Liver (tissue), 9 donors: ENCODE results near the gene COPS8. TPM values are rescaled to one million over a fixed set of nuclear protein-coding genes. Genes with fewer than 3 reads are reported as not detected.

Experiments
- DNase-seq: peaks from one replicate; pipeline ENCODE4 v3.0.0-alpha.2; 2017; ENCODE audit warnings: low spot score
- H3K27ac ChIP-seq, 2 donors: one replicate each; pipeline ENCODE4 v1.7.0; 2013; ENCODE audit warnings: inconsistent platforms in 2 of 2, low read length in 2 of 2, control low read depth in 1 of 2, low read depth in 1 of 2, mild to moderate bottlenecking in 1 of 2
- H3K27me3 ChIP-seq, 4 donors: one replicate each; pipeline versions ENCODE4 v1.6.1 to v1.7.0; 2013; ENCODE audit warnings: low read length in 3 of 4, inconsistent platforms in 1 of 4, mild to moderate bottlenecking in 1 of 4, moderate library complexity in 1 of 4; ENCODE audit not compliant: control insufficient read depth in 4 of 4, insufficient read depth in 4 of 4
- H3K36me3 ChIP-seq, 4 donors: one replicate each; pipeline versions ENCODE4 v1.6.1 to v1.7.0; 2013; ENCODE audit warnings: low read length in 3 of 4, mild to moderate bottlenecking in 3 of 4, low read depth in 1 of 4, moderate library complexity in 1 of 4; ENCODE audit not compliant: control insufficient read depth in 4 of 4, insufficient read depth in 3 of 4
- H3K4me1 ChIP-seq, 4 donors: one replicate each; pipeline versions ENCODE4 v1.6.1 to v1.7.0; 2013; ENCODE audit warnings: low read length in 3 of 4, mild to moderate bottlenecking in 3 of 4, moderate library complexity in 1 of 4; ENCODE audit not compliant: control insufficient read depth in 4 of 4, insufficient read depth in 4 of 4
- H3K4me3 ChIP-seq, 3 donors: one replicate each; pipeline versions ENCODE4 v1.6.1 to v1.7.0; 2013; ENCODE audit warnings: low read length in 3 of 3, control low read depth in 1 of 3, low read depth in 1 of 3, mild to moderate bottlenecking in 1 of 3
- H3K9ac ChIP-seq, 2 donors: one replicate each; pipeline ENCODE4 v1.7.0; 2013; ENCODE audit warnings: low read length in 2 of 2, mild to moderate bottlenecking in 2 of 2, moderate library complexity in 2 of 2, control low read depth in 1 of 2, low read depth in 1 of 2
- H3K9me3 ChIP-seq, 4 donors: one replicate each; pipeline versions ENCODE4 v1.6.1 to v1.7.0; 2013; ENCODE audit warnings: low read length in 3 of 4; ENCODE audit not compliant: control insufficient read depth in 4 of 4
- CTCF ChIP-seq: fragments of 150-350 bp; IDR thresholded peaks from 2 replicates; pipeline ENCODE4 v1.5.1; 2017; ENCODE audit warnings: improper control_type of control experiment, low read depth, low read length; ENCODE audit not compliant: missing input control
- EGR1 ChIP-seq, 2 donors: IDR thresholded peaks; 2 replicates each; pipeline ENCODE4 v1.6.1; 2016 to 2018; ENCODE audit warnings: antibody characterized with exemption in 2 of 2, low read depth in 2 of 2
- FOXA1 ChIP-seq: IDR thresholded peaks from 2 replicates; pipeline ENCODE4 v1.6.1; 2016; ENCODE audit warnings: antibody characterized with exemption
- FOXA2 ChIP-seq: IDR thresholded peaks from 2 replicates; pipeline ENCODE4 v1.6.1; 2016; ENCODE audit warnings: antibody characterized with exemption
- GABPA ChIP-seq, 2 donors: IDR thresholded peaks in 1 of 2; conservative IDR thresholded peaks in 1 of 2; 2 replicates each; pipeline ENCODE4 v1.6.1; 2016; ENCODE audit warnings: antibody characterized with exemption in 2 of 2, mild to moderate bottlenecking in 1 of 2, moderate library complexity in 1 of 2
- HNF4A ChIP-seq, 2 donors: conservative IDR thresholded peaks; 2 replicates each; pipeline ENCODE4 v1.6.1; 2016; ENCODE audit warnings: antibody characterized with exemption in 2 of 2, mild to moderate bottlenecking in 2 of 2
- HNF4G ChIP-seq: IDR thresholded peaks from 2 replicates; pipeline ENCODE4 v1.6.1; 2016; ENCODE audit warnings: antibody characterized with exemption
- JUND ChIP-seq, 2 donors: IDR thresholded peaks; 2 replicates each; pipeline ENCODE4 v1.6.1; 2016; ENCODE audit warnings: antibody characterized with exemption in 2 of 2
- MAX ChIP-seq: IDR thresholded peaks from 2 replicates; pipeline ENCODE4 v1.6.1; 2016; ENCODE audit warnings: antibody characterized with exemption
- NR2F2 ChIP-seq: IDR thresholded peaks from 2 replicates; pipeline ENCODE4 v1.6.1; 2016; ENCODE audit warnings: antibody characterized with exemption
- RAD21 ChIP-seq, 2 donors: IDR thresholded peaks; 2 replicates each; pipeline ENCODE4 v1.6.1; 2016; ENCODE audit warnings: antibody characterized with exemption in 2 of 2, mild to moderate bottlenecking in 2 of 2
- REST ChIP-seq: IDR thresholded peaks from 2 replicates; pipeline ENCODE4 v1.6.1; 2016; ENCODE audit warnings: antibody characterized with exemption, mild to moderate bottlenecking
- SP1 ChIP-seq: IDR thresholded peaks from 2 replicates; pipeline ENCODE4 v1.6.1; 2018; ENCODE audit warnings: antibody characterized with exemption, mild to moderate bottlenecking
- YY1 ChIP-seq: IDR thresholded peaks from 2 replicates; pipeline ENCODE4 v1.6.1; 2016; ENCODE audit warnings: antibody characterized with exemption, mild to moderate bottlenecking
- ZBTB33 ChIP-seq: IDR thresholded peaks from 2 replicates; pipeline ENCODE4 v1.6.1; 2016; ENCODE audit warnings: antibody characterized with exemption
- WGBS: extraction: QIAGEN DNeasy Blood & Tissue Kit; methylation state at CpG from one replicate; pipeline ENCODE4 v1.1.7; 2013; 5-methylcytosine and 5-hydroxymethylcytosine counted together
- polyA plus RNA-seq, 2 donors: library from polyadenylated mRNA; stranded (reverse) in 1 of 2; unstranded in 1 of 2; fragments of 200-250 nt in 1 of 2; fragments of >200 nt in 1 of 2; fragmentation: Nextera tagmentation in 1 of 2; extraction: Ambion mirVana in 1 of 2; gene quantifications; one replicate each; pipeline versions ENCODE4 v1.2.1 to v1.2.3, GENCODE V29; 2013 to 2015
- total RNA-seq, 2 donors: library from RNA; depleted of rRNA; stranded (reverse); fragments of >200 nt; gene quantifications; one replicate each; pipeline ENCODE4 v1.2.3, GENCODE V29; 2014
- donor health status: healthy.
- donor health status: healthy.
- donor health status: healthy.
- donor health status: healthy.
- donor health status: healthy.

Gene COPS8
- total and polyA plus RNA-seq, 4 donors: 19.1 to 32.9 (median 20.1) TPM

GRCh38 chr2:237045449-237045848 is 40.2 kb upstream of the COPS8 start:
- Histone ChIP-seq H3K4me1 (no peaks in the 10 kb centered on the region), H3K27me3 (no peaks in the 10 kb centered on the region), H3K27ac (no peak overlapping the region), H3K9me3 (peaks cover 0 to 8% (median 4%) of the 10 kb centered on the region in 4 donors), H3K4me3 (no peak overlapping the region), H3K9ac (no peak overlapping the region), H3K36me3 (no peaks in the 10 kb centered on the region)
- TF ChIP-seq RAD21 (IDR thresholded peaks at IDR 0.05) (no peak), CTCF (no peak), YY1 (no peak), ZBTB33 (no peak), FOXA2 (no peak), HNF4G (no peak), FOXA1 (no peak), HNF4A (conservative IDR thresholded peaks at IDR 0.05) (no peak), REST (no peak), MAX (no peak), JUND (IDR thresholded peaks at IDR 0.05) (no peak), GABPA (IDR thresholded peaks at IDR 0.05 in 1 of 2, conservative IDR thresholded peaks at IDR 0.05 in 1 of 2) (no peak), EGR1 (IDR thresholded peaks at IDR 0.05; ENCODE audit: low read depth in 2 of 2) (no peak), NR2F2 (no peak), SP1 (no peak)
- WGBS: 79% methylated on average over 4 of the region's 4 CpGs
- no peak for DNase-seq

GRCh38 chr2:237048595-237048994 is 37.1 kb upstream of the COPS8 start:
- TF ChIP-seq GABPA (IDR thresholded peaks at IDR 0.05 in 1 of 2, conservative IDR thresholded peaks at IDR 0.05 in 1 of 2) (no peak), JUND (IDR thresholded peaks at IDR 0.05) (no peak), REST (no peak)
- DNase-seq: no peak
- H3K4me3 ChIP-seq: no peak overlapping the region
- H3K4me1 ChIP-seq: no peaks in the 10 kb centered on the region
- no peaks in the 10 kb centered on the region for H3K36me3 ChIP-seq
- H3K27ac ChIP-seq: no peak overlapping the region
- no peak overlapping the region for H3K9ac ChIP-seq
- H3K27me3 ChIP-seq: no peaks in the 10 kb centered on the region
- WGBS: 93% methylated on average over 1 of the region's 1 CpG
- peaks cover 0 to 8% (median 4%) of the 10 kb centered on the region in 4 donors for H3K9me3 ChIP-seq
